PC-9 (cell line): ENCODE measurements around the gene PSTPIP1.

Source experiments
- CTCF ChIP-seq: fragments of 200-600 bp; sonication (generic); conservative IDR thresholded peaks from 2 replicates; pipeline ENCODE4 v1.6.1; 2017; ENCODE audit warnings: mixed run types, antibody characterized with exemption, mild to moderate bottlenecking, moderate library complexity
- EZH2 ChIP-seq: fragments of 200-600 bp; sonication (generic); IDR thresholded peaks from 2 replicates; pipeline ENCODE4 v1.8.0; 2017; ENCODE audit warnings: antibody characterized with exemption, low read depth

GRCh38 chr15:77018796-77019505 lies 24.0 kb downstream of the PSTPIP1 start:
- no peak for TF ChIP-seq CTCF
- TF ChIP-seq EZH2: no peak
